Osteocyte (in vitro differentiated cells): ENCODE results near the gene CCKAR. TPM values are rescaled to one million over a fixed set of nuclear protein-coding genes. Genes with fewer than 3 reads are reported as not detected.

ENCODE experiments used
- DNase-seq: peaks from one replicate; pipeline ENCODE4 v3.0.0; 2021; ENCODE audit warnings: mixed read lengths; ENCODE audit not compliant: unreplicated experiment; ENCODE audit errors: extremely low spot score
- H3K27ac Mint-ChIP-seq: one replicate; pipeline ENCODE4 v1.8.0; 2021; ENCODE audit warnings: mild to moderate bottlenecking, mixed read lengths; ENCODE audit not compliant: unreplicated experiment
- H3K27me3 Mint-ChIP-seq: one replicate; pipeline ENCODE4 v1.8.0; 2021; ENCODE audit warnings: mixed read lengths; ENCODE audit not compliant: unreplicated experiment
- H3K36me3 Mint-ChIP-seq: one replicate; pipeline ENCODE4 v1.8.0; 2021; ENCODE audit warnings: mixed read lengths; ENCODE audit not compliant: unreplicated experiment
- H3K4me1 Mint-ChIP-seq: one replicate; pipeline ENCODE4 v1.8.0; 2021; ENCODE audit warnings: mixed read lengths; ENCODE audit not compliant: unreplicated experiment
- H3K4me3 Mint-ChIP-seq: one replicate; pipeline ENCODE4 v1.8.0; 2021; ENCODE audit warnings: mild to moderate bottlenecking, moderate library complexity, mixed read lengths; ENCODE audit not compliant: unreplicated experiment
- H3K9me3 Mint-ChIP-seq: one replicate; pipeline ENCODE4 v1.8.0; 2021; ENCODE audit warnings: mixed read lengths; ENCODE audit not compliant: unreplicated experiment
- CTCF ChIP-seq: fragments of 200-600 bp; sonication (generic); IDR thresholded peaks from 2 replicates; pipeline ENCODE4 v1.5.0; 2021; ENCODE audit warnings: antibody characterized with exemption, mild to moderate bottlenecking, moderate library complexity
- total RNA-seq: library from RNA; stranded (reverse); gene quantifications from 2 replicates; pipeline ENCODE4 v1.2.1, GENCODE V29; 2021

Gene CCKAR
- total RNA-seq, 1 donor from 2014 or later, result not detected

GRCh38 chr4:26520728-26521450, 30.6 kb upstream of the CCKAR start:
- H3K9me3 Mint-ChIP-seq, result no peaks in the 10 kb centered on the region
- H3K27ac Mint-ChIP-seq, result no peak overlapping the region
- peaks cover 4% of the 10 kb centered on the region for H3K27me3 Mint-ChIP-seq
- no peaks in the 10 kb centered on the region for H3K36me3 Mint-ChIP-seq
- DNase-seq, result no peak
- H3K4me1 Mint-ChIP-seq, result no peaks in the 10 kb centered on the region
- TF ChIP-seq CTCF, result no peak
- H3K4me3 Mint-ChIP-seq, result no peak overlapping the region

GRCh38 chr4:26515936-26516335, 25.7 kb upstream of the CCKAR start:
- no peak for TF ChIP-seq CTCF
- Mint-ChIP-seq H3K27me3 (peaks cover 26% of the 10 kb centered on the region), H3K27ac (no peak overlapping the region), H3K4me1 (no peaks in the 10 kb centered on the region), H3K4me3 (no peak overlapping the region), H3K9me3 (peaks cover 3% of the 10 kb centered on the region), H3K36me3 (no peaks in the 10 kb centered on the region)
- peak; percentile 7 for DNase-seq

- Mint-ChIP-seq H3K36me3 (no peaks in the 10 kb centered on the region), H3K4me3 (no peak overlapping the region), H3K27me3 (peaks cover 22% of the 10 kb centered on the region), H3K9me3 (peaks cover 3% of the 10 kb centered on the region), H3K4me1 (peaks cover 4% of the 10 kb centered on the region), H3K27ac (no peak overlapping the region)
- TF ChIP-seq CTCF, result no peak
- peak; percentile 21 for DNase-seq
Measured at GRCh38 chr4:26510334-26510964, 20.2 kb upstream of the CCKAR start.

- H3K27ac Mint-ChIP-seq, result no peak overlapping the region
- peaks cover 18% of the 10 kb centered on the region for H3K27me3 Mint-ChIP-seq
- H3K4me3 Mint-ChIP-seq, result no peak overlapping the region
- peak; percentile 65 for DNase-seq
- H3K9me3 Mint-ChIP-seq, result peaks cover 3% of the 10 kb centered on the region
- H3K36me3 Mint-ChIP-seq, result no peaks in the 10 kb centered on the region
- H3K4me1 Mint-ChIP-seq, result peaks cover 4% of the 10 kb centered on the region
- no peak for TF ChIP-seq CTCF
Measured at GRCh38 chr4:26509681-26510333, 19.5 kb upstream of the CCKAR start.

- Mint-ChIP-seq H3K4me3 (no peak overlapping the region), H3K4me1 (peaks cover 4% of the 10 kb centered on the region), H3K36me3 (no peaks in the 10 kb centered on the region), H3K9me3 (no peaks in the 10 kb centered on the region), H3K27ac (no peak overlapping the region), H3K27me3 (peaks cover 4% of the 10 kb centered on the region)
- DNase-seq, result no peak
- TF ChIP-seq CTCF, result no peak
Measured at GRCh38 chr4:26507286-26507685, 17.0 kb upstream of the CCKAR start.
